ENCODE results near the gene TRPC3.

- TF ChIP-seq EZH2 (IDR thresholded peaks at IDR 0.05; ENCODE audit: insufficient read depth, poor library complexity, severe bottlenecking) (no peak), EZH2phosphoT487 (IDR thresholded peaks at IDR 0.05; ENCODE audit: insufficient read depth, low read depth) (no peak)
Measured at GRCh38 chr4:122000849-122001248, 49.0 kb upstream of the TRPC3 start.

Measured in GM23248 (cell line).